CD14-positive monocyte (primary cell): ENCODE measurements around the gene TPGS1. TPM values are rescaled to one million over a fixed set of nuclear protein-coding genes. Genes with fewer than 3 reads are reported as not detected.

ENCODE experiments used
- DNase-seq, 3 donors: peaks; one replicate each; pipeline ENCODE4 v3.0.0-alpha.2; 2011 to 2022
- H2AFZ ChIP-seq: 2 replicates; pipeline ENCODE4 v1.6.0; 2012; ENCODE audit warnings: mild to moderate bottlenecking, low read depth, low read length, inconsistent platforms; ENCODE audit not compliant: insufficient read depth, poor library complexity, severe bottlenecking
- H3K27ac ChIP-seq, 2 donors: 1 replicate in 1 of 2; 2 replicates in 1 of 2; pipeline ENCODE4 v1.5.1; 2012 to 2013; ENCODE audit warnings: low read length in 2 of 2, control low read depth in 1 of 2, inconsistent platforms in 1 of 2, low read depth in 1 of 2, mild to moderate bottlenecking in 1 of 2
- H3K27me3 ChIP-seq, 2 donors: one replicate each; pipeline versions ENCODE4 v1.6.0 to v1.6.1; 2011 to 2013; ENCODE audit warnings: low read length in 2 of 2; ENCODE audit not compliant: control insufficient read depth in 2 of 2, insufficient read depth in 2 of 2
- H3K36me3 ChIP-seq, 2 donors: replicated peaks in 1 of 2; 1 replicate in 1 of 2; 2 replicates in 1 of 2; pipeline versions ENCODE4 v1.5.1 to v1.6.1; 2012 to 2013; ENCODE audit warnings: low read length in 2 of 2, control low read depth in 1 of 2, inconsistent platforms in 1 of 2, mild to moderate bottlenecking in 1 of 2; ENCODE audit not compliant: insufficient read depth in 2 of 2, control insufficient read depth in 1 of 2
- H3K4me1 ChIP-seq, 2 donors: 1 replicate in 1 of 2; 2 replicates in 1 of 2; pipeline versions ENCODE4 v1.5.1 to v1.6.1; 2012 to 2013; ENCODE audit warnings: low read length in 2 of 2, control low read depth in 1 of 2, inconsistent platforms in 1 of 2, mild to moderate bottlenecking in 1 of 2, moderate library complexity in 1 of 2; ENCODE audit not compliant: insufficient read depth in 2 of 2, control insufficient read depth in 1 of 2
- H3K4me2 ChIP-seq: replicated peaks from 2 replicates; pipeline ENCODE3; 2012; ENCODE audit warnings: low read length, moderate library complexity, mild to moderate bottlenecking; ENCODE audit not compliant: poor library complexity, severe bottlenecking; ENCODE audit errors: extremely low read depth
- H3K4me3 ChIP-seq, 3 experiments: fragments of 200-600 bp in 1 of 3; sonication (generic) in 1 of 3; replicated peaks in 1 of 3; 1 replicate in 2 of 3; 2 replicates in 1 of 3; pipeline ENCODE4 v1.5.1; 2011 to 2013; ENCODE audit warnings: low read length in 3 of 3, mild to moderate bottlenecking in 3 of 3, control low read depth in 2 of 3, low read depth in 2 of 3, inconsistent platforms in 1 of 3, moderate library complexity in 1 of 3
- H3K79me2 ChIP-seq: 2 replicates; pipeline ENCODE4 v1.6.0; 2012; ENCODE audit warnings: mild to moderate bottlenecking, control low read depth, inconsistent platforms, low read length, moderate library complexity; ENCODE audit not compliant: insufficient read depth
- H3K9ac ChIP-seq: 2 replicates; pipeline ENCODE4 v1.6.0; 2017; ENCODE audit warnings: low read length, mild to moderate bottlenecking; ENCODE audit not compliant: insufficient read depth, poor library complexity, severe bottlenecking
- H3K9me3 ChIP-seq, 2 donors: replicated peaks in 1 of 2; 1 replicate in 1 of 2; 2 replicates in 1 of 2; pipeline versions ENCODE4 v1.5.1 to v1.6.1; 2012 to 2013; ENCODE audit warnings: low read length in 2 of 2, control low read depth in 1 of 2; ENCODE audit not compliant: control insufficient read depth in 1 of 2, insufficient read depth in 1 of 2
- H4K20me1 ChIP-seq: 2 replicates; pipeline ENCODE4 v1.6.0; 2012; ENCODE audit warnings: mild to moderate bottlenecking, low read length, control low read depth, moderate library complexity; ENCODE audit not compliant: insufficient read depth
- H3K27ac Mint-ChIP-seq, 7 donors: one replicate each; pipeline ENCODE4 v1.8.0; 2020; ENCODE audit warnings: mild to moderate bottlenecking in 7 of 7, mixed read lengths in 7 of 7, moderate library complexity in 6 of 7, inconsistent platforms in 2 of 7
- H3K27me3 Mint-ChIP-seq, 3 donors: one replicate each; pipeline ENCODE4 v1.8.0; 2021 to 2022; ENCODE audit warnings: low read depth in 3 of 3, mild to moderate bottlenecking in 3 of 3, mixed read lengths in 3 of 3, moderate library complexity in 3 of 3, inconsistent platforms in 1 of 3
- H3K36me3 Mint-ChIP-seq, 2 donors: one replicate each; pipeline ENCODE4 v1.8.0; 2020; ENCODE audit warnings: mixed read lengths in 2 of 2, inconsistent platforms in 1 of 2, mild to moderate bottlenecking in 1 of 2
- H3K4me1 Mint-ChIP-seq: one replicate; pipeline ENCODE4 v1.8.0; 2020; ENCODE audit warnings: mild to moderate bottlenecking, mixed read lengths
- H3K4me3 Mint-ChIP-seq, 2 donors: one replicate each; pipeline ENCODE4 v1.8.0; 2020; ENCODE audit warnings: mild to moderate bottlenecking in 2 of 2, mixed read lengths in 2 of 2, moderate library complexity in 1 of 2
- H3K9me3 Mint-ChIP-seq, 7 donors: one replicate each; pipeline ENCODE4 v1.8.0; 2020 to 2022; ENCODE audit warnings: mixed read lengths in 7 of 7, mild to moderate bottlenecking in 6 of 7, moderate library complexity in 6 of 7, inconsistent platforms in 2 of 7
- CTCF ChIP-seq: fragments of 200-600 bp; IDR thresholded peaks from one replicate; pipeline ENCODE4 v1.8.0; 2022; ENCODE audit warnings: antibody characterized with exemption, mild to moderate bottlenecking
- WGBS: methylation state at CpG from one replicate; pipeline ENCODE4 v1.1.5; 2013; ENCODE audit warnings: missing lambda C conversion rate; ENCODE audit not compliant: insufficient coverage; 5-methylcytosine and 5-hydroxymethylcytosine counted together
- intact Hi-C, 2 donors: fragments of 100-400 bp; cut with micrococcal nuclease; formaldehyde crosslinking; loops; one replicate each; pipeline versions ENCODE4 v1.15.0 to v1.15.1; 2023
- polyA plus RNA-seq, 3 donors: library from polyadenylated mRNA; depleted of rRNA in 1 of 3; unstranded in 2 of 3; stranded (reverse) in 1 of 3; fragments of 300-500 nt in 2 of 3; fragments of >200 nt in 1 of 3; fragmentation: Illumina TruSeq in 2 of 3; gene quantifications; 1 replicate in 2 of 3; 2 replicates in 1 of 3; pipeline ENCODE4 v1.2.3, GENCODE V29; 2012 to 2021

TPGS1 gene
- polyA plus RNA-seq, 3 donors: 9.2 to 48.1 (median 14.2) TPM

- Mint-ChIP-seq H3K27me3 (peaks cover 3 to 10% (median 4%) of the 10 kb centered on the region in 3 donors), H3K4me3 (peak overlapping the region; percentile 80 to 84), H3K9me3 (peaks cover 0 to 6% (median 3%) of the 10 kb centered on the region in 7 donors), H3K4me1 (peaks cover 23% of the 10 kb centered on the region), H3K27ac (peak overlapping the region in 6 of 7 donors; percentile 38 to 89 (median 67)), H3K36me3 (peaks cover 2 to 6% of the 10 kb centered on the region in 2 donors)
- no peak for DNase-seq
- Histone ChIP-seq H2AFZ (peak overlapping the region; percentile 92), H3K79me2 (peaks cover 36% of the 10 kb centered on the region), H3K36me3 (peaks cover 1 to 2% of the 10 kb centered on the region in 2 donors), H3K9me3 (no peaks in the 10 kb centered on the region), H3K4me3 (peak overlapping the region; percentile 53 to 91 (median 77)), H4K20me1 (peaks cover 34% of the 10 kb centered on the region), H3K4me1 (peaks cover 24 to 27% of the 10 kb centered on the region in 2 donors), H3K27ac (peak overlapping the region in 1 of 2 donors; percentile 82), H3K9ac (peak overlapping the region; percentile 82), H3K4me2 (peak overlapping the region; percentile 87), H3K27me3 (peaks cover 0 to 2% of the 10 kb centered on the region in 2 donors)
- WGBS: 74% methylated on average over 37 of the region's 38 CpGs
- no peak for TF ChIP-seq CTCF
- intact Hi-C loops: loop anchor here (1.0 to 10.0 kb wide), 3 partner anchors 23 to 104 kb away; partner anchors contain the start of genes BSG (in 1 of the 2), FGF22 (in 1 of the 2), POLRMT (in 1 of the 2) and TPGS1 (in 1 of the 2)
These were observed 23.1 kb downstream of the TPGS1 start for GRCh38 chr19:530134-531008.

DNA sequence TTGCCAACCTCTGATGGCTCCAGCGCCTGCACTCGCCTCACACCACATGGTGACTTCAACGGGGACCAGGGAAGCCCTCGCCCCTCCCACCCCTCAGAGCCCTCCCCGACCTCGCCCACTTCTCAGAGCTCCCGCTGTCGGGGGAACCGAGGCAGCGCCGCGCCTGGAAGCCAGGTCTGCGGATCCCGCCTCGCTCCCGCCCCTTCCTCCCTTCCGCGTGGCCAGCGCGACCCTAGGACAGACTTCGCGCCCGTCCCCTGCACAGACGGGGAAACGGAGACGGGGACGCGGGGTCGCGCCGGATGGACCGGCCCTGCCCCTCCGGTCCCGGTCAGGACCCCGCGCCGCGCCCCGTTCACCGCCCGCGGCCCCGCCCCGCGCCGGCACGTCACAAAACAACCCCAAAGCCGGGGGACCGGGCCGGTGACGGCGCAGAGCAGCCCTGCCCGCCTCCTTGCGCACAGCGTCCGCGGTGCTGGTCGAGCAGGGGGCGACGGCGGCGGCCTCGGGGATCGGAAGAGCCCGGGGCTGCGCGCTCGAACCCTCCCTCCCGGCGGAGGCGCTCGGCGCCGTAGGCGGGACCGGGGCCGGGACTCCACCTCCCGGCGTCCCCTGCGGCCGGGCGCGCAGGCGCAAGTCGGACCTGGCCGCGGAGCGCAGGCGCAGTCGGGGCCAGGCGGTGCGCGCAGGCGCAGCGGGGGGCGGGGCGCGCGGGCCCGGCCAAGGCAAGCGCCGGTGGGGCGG, 23.9 kb downstream of the TPGS1 start:
- H3K27ac ChIP-seq: peak overlapping the region in 1 of 2 donors; percentile 82
- H3K36me3 ChIP-seq: peaks cover 9 to 10% of the 10 kb centered on the region in 2 donors
- Mint-ChIP-seq H3K4me1 (peaks cover 23% of the 10 kb centered on the region), H3K9me3 (peaks cover 0 to 6% (median 3%) of the 10 kb centered on the region in 7 donors), H3K27me3 (peaks cover under 1 to 4% (median 2%) of the 10 kb centered on the region in 3 donors), H3K4me3 (peak overlapping the region; percentile 80 to 84), H3K27ac (peak overlapping the region in 5 of 7 donors; percentile 45 to 89 (median 67)), H3K36me3 (peaks cover 5 to 8% of the 10 kb centered on the region in 2 donors)
- WGBS: 0% methylated on average over 100 of the region's 103 CpGs
- H3K9me3 ChIP-seq: no peaks in the 10 kb centered on the region
- H3K4me3 ChIP-seq: peak overlapping the region; percentile 53 to 91 (median 77)
- H3K79me2 ChIP-seq: peaks cover 41% of the 10 kb centered on the region
- peak; percentile 70 to 77 (median 75) for DNase-seq
- intact Hi-C loops: loop anchor here (1.0 to 10.0 kb wide), 3 partner anchors 24 to 104 kb away; partner anchors contain the start of genes BSG (in 1 of the 2), FGF22 (in 1 of the 2), POLRMT (in 1 of the 2) and TPGS1 (in 1 of the 2)
- H2AFZ ChIP-seq: peak overlapping the region; percentile 92
- no peak for TF ChIP-seq CTCF
- H3K4me2 ChIP-seq: peak overlapping the region; percentile 91
- peaks cover 24 to 27% of the 10 kb centered on the region in 2 donors for H3K4me1 ChIP-seq
- peaks cover 0 to 1% of the 10 kb centered on the region in 2 donors for H3K27me3 ChIP-seq
- peaks cover 42% of the 10 kb centered on the region for H4K20me1 ChIP-seq
- H3K9ac ChIP-seq: peak overlapping the region; percentile 82
